ENCODE data around the gene TNRC18. TPM values are rescaled to one million over a fixed set of nuclear protein-coding genes. Genes with fewer than 3 reads are reported as not detected.
"Not testable (repeated sequence)": the region's sequence is repeated elsewhere in the genome, so short reads cannot be mapped to it uniquely, and the experiment has no call there.

TNRC18 gene
- polyA plus RNA-seq, 1 of the 3 experiments (the other 2 are of a cell fraction), result 34.4 TPM

DNA sequence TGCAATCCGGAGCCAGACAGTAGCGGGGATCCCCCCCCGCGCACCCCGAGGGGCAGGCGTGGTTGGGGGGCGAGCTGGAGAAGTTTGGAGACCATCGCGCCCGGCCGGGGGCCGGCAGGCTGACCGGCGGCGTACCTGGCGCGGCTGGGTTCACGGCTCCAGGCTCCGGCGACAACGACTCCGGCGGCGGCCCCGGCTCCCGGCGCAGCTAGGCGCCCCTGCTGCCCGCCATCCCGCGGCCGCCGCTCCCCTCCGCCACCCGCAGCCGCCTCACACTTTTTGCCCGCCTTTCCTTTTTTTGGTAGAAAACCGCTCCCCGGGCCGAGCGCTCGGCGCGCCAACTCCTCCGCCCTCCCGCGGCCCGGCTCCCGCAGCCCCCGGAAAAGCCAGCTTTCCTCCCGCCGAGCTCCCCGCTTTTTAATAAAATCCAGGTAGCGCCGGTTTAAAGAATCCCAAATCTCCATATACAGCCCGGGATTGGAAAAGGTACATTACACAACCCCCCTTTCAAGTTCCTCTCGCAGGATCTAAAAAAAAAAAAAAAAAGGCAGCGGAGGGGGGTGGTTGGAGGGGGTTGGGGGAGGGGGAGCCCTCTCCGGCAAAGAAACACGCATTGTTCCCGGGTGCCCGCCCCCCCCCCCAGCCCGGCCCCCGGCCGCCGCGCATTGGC is at the start of gene TNRC18 (continued):
- TF ChIP-seq, protein P1, sequence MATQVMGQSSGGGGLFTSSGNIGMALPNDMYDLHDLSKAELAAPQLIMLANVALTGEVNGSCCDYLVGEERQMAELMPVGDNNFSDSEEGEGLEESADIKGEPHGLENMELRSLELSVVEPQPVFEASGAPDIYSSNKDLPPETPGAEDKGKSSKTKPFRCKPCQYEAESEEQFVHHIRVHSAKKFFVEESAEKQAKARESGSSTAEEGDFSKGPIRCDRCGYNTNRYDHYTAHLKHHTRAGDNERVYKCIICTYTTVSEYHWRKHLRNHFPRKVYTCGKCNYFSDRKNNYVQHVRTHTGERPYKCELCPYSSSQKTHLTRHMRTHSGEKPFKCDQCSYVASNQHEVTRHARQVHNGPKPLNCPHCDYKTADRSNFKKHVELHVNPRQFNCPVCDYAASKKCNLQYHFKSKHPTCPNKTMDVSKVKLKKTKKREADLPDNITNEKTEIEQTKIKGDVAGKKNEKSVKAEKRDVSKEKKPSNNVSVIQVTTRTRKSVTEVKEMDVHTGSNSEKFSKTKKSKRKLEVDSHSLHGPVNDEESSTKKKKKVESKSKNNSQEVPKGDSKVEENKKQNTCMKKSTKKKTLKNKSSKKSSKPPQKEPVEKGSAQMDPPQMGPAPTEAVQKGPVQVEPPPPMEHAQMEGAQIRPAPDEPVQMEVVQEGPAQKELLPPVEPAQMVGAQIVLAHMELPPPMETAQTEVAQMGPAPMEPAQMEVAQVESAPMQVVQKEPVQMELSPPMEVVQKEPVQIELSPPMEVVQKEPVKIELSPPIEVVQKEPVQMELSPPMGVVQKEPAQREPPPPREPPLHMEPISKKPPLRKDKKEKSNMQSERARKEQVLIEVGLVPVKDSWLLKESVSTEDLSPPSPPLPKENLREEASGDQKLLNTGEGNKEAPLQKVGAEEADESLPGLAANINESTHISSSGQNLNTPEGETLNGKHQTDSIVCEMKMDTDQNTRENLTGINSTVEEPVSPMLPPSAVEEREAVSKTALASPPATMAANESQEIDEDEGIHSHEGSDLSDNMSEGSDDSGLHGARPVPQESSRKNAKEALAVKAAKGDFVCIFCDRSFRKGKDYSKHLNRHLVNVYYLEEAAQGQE (IDR thresholded peaks at IDR 0.05; ENCODE audit: low read depth, low read length), result peak; percentile 34
- peak; percentile 59; the same call in 1 of the 2 replicates for TF ChIP-seq SIN3A (IDR thresholded peaks at IDR 0.05; ENCODE audit: borderline replicate concordance, low read depth, low read length)

DNA sequence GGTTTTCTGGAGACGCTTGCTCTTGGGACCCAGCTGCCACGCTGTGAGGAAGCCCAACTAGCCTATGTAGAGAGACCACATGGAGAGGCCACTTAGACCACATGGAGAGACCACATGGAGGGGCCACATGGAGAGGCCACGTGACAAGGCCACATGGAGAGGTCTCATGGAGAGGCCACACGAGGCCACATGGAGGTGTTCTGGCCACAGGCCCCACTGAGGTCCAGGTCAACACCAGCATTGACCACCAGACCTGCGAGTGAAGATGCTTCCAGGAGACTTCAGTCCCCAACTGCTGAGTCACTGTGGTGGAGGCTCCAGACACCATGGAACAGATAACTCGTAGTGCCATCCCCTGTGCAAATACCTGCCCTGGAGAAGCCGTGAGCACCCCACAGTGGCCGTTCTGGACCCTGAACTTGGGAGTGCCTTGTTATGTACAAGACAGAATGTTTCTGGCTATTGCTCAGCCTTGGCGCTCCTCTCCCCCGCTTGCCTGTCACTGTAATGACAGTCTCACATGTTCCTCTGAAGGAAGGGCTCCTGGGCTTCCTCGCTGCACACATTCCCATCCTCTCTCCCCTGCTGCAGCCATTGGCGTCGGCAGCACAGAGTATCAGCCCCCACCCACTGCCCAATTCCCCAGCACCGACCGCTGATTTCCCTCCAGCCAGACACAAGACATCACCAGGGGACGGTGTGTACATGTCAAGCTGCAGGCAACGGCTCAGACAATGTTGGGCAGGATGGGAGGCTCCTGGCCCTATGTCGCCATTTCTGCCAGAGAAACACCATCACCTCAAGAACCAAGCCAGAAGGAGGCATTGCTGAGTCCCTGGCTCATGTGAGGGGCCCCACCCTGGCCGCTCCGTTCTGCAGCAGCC is 49.0 kb upstream of the TNRC18 start:
- Histone ChIP-seq H4K20me1 (ENCODE audit: insufficient read depth) (no peaks in the 10 kb centered on the region), H3K4me3 (ENCODE audit: low read depth in 2 of 2, low read length in 1 of 2) (no peak overlapping the region), H3K27ac (ENCODE audit: low read depth in 2 of 2, low read length in 1 of 2) (no peak overlapping the region), H3K9ac (no peak overlapping the region), H3K79me2 (ENCODE audit: insufficient read depth) (no peaks in the 10 kb centered on the region), H3F3A (replicated peaks; ENCODE audit: insufficient read depth) (no peaks in the 10 kb centered on the region), H3K9me3 (no peaks in the 10 kb centered on the region), H3K27me3 (ENCODE audit: insufficient read depth) (no peaks in the 10 kb centered on the region), H2AFZ (ENCODE audit: low read depth) (no peak overlapping the region), H3K9me2 (no peaks in the 10 kb centered on the region), H3K36me3 (replicated peaks in 1 of 2; ENCODE audit: control insufficient read depth in 1 of 2, insufficient read depth in 2 of 2, low read length in 1 of 2) (no peaks in the 10 kb centered on the region), H3K4me1 (ENCODE audit: control insufficient read depth in 1 of 2, insufficient read depth in 2 of 2, low read depth in 1 of 2, low read length in 1 of 2) (peaks cover 0 to under 1% of the 10 kb centered on the region in 2 experiments; a peak in 1 of 4 replicates), H3K4me2 (no peak overlapping the region)
- POLR2A ChIA-PET, result no interaction called here
- 95% methylated on average over 18 of the region's 20 CpGs for WGBS (ENCODE audit: low lambda C conversion rate)
- TF ChIP-seq FOXJ3 (CRISPR knock-in tag; IDR thresholded peaks at IDR 0.05) (no peak), TCF12 (IDR thresholded peaks at IDR 0.05) (no peak), RXRA (IDR thresholded peaks at IDR 0.05; ENCODE audit: borderline replicate concordance, low read depth) (no peak), SMC3 (IDR thresholded peaks at IDR 0.05; ENCODE audit: low read depth, low read length) (no peak), GATA2 (CRISPR knock-in tag; IDR thresholded peaks at IDR 0.05) (no peak), TEAD4 (IDR thresholded peaks at IDR 0.05; ENCODE audit: borderline replicate concordance, insufficient read depth) (no peak), FOXM1 (IDR thresholded peaks at IDR 0.05; ENCODE audit: low read depth) (no peak), ELF1 (IDR thresholded peaks at IDR 0.05) (no peak), TAF1 (IDR thresholded peaks at IDR 0.05; ENCODE audit: borderline replicate concordance, low read depth, low read length) (no peak), RFX5 (IDR thresholded peaks at IDR 0.05; ENCODE audit: low read length) (no peak)
- TF ChIP-seq, protein P2, sequence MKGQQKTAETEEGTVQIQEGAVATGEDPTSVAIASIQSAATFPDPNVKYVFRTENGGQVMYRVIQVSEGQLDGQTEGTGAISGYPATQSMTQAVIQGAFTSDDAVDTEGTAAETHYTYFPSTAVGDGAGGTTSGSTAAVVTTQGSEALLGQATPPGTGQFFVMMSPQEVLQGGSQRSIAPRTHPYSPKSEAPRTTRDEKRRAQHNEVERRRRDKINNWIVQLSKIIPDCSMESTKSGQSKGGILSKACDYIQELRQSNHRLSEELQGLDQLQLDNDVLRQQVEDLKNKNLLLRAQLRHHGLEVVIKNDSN (IDR thresholded peaks at IDR 0.05; ENCODE audit: borderline replicate concordance, low read depth), result no peak
- CTCF ChIA-PET, result interaction anchor here (1.0 kb wide), 1 partner anchor 106 kb away, joined by 3 read pairs; no protein-coding TSS in a partner anchor
- DNase-seq, result no peak

- H3K36me3 ChIP-seq (replicated peaks in 1 of 2; ENCODE audit: control insufficient read depth in 1 of 2, insufficient read depth in 2 of 2, low read length in 1 of 2); H3K4me2 ChIP-seq; H3K27me3 ChIP-seq (ENCODE audit: insufficient read depth); H3K27ac ChIP-seq (ENCODE audit: low read depth in 2 of 2, low read length in 1 of 2); H3K79me2 ChIP-seq (ENCODE audit: insufficient read depth); H2AFZ ChIP-seq (ENCODE audit: low read depth); H3K9me2 ChIP-seq; H3K9ac ChIP-seq; H3K4me3 ChIP-seq (ENCODE audit: low read depth in 2 of 2, low read length in 1 of 2); H4K20me1 ChIP-seq (ENCODE audit: insufficient read depth); H3K9me3 ChIP-seq; H3K4me1 ChIP-seq (ENCODE audit: control insufficient read depth in 1 of 2, insufficient read depth in 2 of 2, low read depth in 1 of 2, low read length in 1 of 2); H3F3A ChIP-seq (replicated peaks; ENCODE audit: insufficient read depth); DNase-seq: not testable (repeated sequence)
- CTCF ChIA-PET, result interaction anchor here (1.3 to 2.3 kb wide), 3 partner anchors 10 to 106 kb away, joined by 3 to 9 read pairs (median 4); no protein-coding TSS in a partner anchor
- POLR2A ChIA-PET, result interaction anchor here (0.6 kb wide), 1 partner anchor 23 kb away, joined by 4 read pairs; no protein-coding TSS in a partner anchor
- 92% methylated on average over 14 of the region's 14 CpGs for WGBS (ENCODE audit: low lambda C conversion rate)
Measured at GRCh38 chr7:5471623-5472022, 48.0 kb upstream of the TNRC18 start.

Data from SK-N-SH (cell line).